ENCODE results near the gene KRTAP3-3.

DNA sequence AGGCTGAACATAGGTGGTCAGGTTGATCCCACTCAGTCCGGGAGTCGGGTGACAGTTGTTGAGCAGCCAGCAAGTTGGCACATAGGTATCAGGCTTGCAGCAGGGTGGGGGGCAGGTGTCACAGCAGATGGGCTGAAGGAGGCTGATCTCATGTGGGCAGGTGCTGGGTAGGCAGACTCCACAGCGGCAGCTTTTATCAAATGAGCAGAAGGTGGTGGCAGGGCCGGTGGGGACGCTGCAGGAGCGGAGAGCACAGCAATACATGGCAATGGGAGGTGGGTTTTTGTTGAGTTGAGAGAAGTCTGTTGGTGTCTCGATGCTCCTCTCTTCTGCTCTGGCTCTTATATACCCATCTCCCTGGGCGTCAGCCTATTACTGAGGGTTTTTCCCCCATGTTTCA is 14.8 kb upstream of the KRTAP3-3 start, which contains the start of gene KRTAP3-1:
- TF ChIP-seq GATA2 (IDR thresholded peaks at IDR 0.05; ENCODE audit: low read depth, low read length): no peak
- no peak for TF ChIP-seq GATA3 (IDR thresholded peaks at IDR 0.05; ENCODE audit: low read depth, low read length)
